CD4-positive, alpha-beta T cell treated with Interferon gamma for 1 hour (primary cell): ENCODE results near the gene LANCL1.
"Not testable (repeated sequence)": the region's sequence is repeated elsewhere in the genome, so short reads cannot be mapped to it uniquely, and the experiment has no call there.

Source experiments
- DNase-seq: peaks from one replicate; pipeline ENCODE4 v3.0.0-alpha.2; 2020

Gene LANCL1

DNA sequence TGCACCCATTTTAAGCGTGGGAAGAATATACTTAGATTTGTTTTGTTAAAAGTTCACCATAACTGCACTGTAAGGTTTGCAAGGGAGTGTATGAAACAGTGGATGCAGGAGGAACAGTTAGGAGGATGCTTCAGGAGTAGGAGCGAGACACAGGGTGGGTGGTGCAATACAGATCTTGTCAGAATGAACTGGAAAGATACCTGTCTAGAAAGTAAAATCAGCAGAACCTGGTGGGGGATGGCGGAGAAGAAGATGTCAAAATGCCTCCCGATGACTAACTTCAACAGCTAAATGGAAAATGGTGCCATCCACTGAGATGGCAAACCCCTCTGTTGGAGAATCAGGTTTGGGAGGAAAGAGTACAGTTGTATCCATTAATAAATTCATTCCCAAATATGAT, 18.2 kb downstream of the LANCL1 start:
- no peak for DNase-seq

DNA sequence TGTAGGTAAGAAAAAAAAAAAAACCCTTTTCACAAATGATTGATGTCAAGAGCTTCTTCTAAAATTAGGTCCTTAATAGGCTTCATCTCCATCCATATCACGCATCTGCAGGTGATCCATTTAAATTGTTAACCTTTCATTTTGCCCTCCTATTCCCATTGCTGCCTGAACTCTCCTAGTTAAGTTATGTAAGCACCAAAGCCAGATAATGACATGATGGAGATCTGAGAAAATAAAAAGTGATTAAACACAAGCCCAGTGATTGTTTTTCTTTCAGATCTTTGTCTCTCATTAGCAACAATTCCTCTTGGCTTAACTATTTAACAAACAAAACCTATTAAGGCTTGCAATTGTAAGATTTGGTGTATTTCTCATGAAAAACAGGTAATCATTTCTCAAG, 20.0 kb downstream of the LANCL1 start:
- DNase-seq: no peak

GRCh38 chr2:210454336-210454735, 22.2 kb downstream of the LANCL1 start:
- no peak for DNase-seq

GRCh38 chr2:210452194-210452593, 24.4 kb downstream of the LANCL1 start:
- no peak for DNase-seq

GRCh38 chr2:210450942-210451341, 25.6 kb downstream of the LANCL1 start:
- not testable (repeated sequence) for DNase-seq

DNA sequence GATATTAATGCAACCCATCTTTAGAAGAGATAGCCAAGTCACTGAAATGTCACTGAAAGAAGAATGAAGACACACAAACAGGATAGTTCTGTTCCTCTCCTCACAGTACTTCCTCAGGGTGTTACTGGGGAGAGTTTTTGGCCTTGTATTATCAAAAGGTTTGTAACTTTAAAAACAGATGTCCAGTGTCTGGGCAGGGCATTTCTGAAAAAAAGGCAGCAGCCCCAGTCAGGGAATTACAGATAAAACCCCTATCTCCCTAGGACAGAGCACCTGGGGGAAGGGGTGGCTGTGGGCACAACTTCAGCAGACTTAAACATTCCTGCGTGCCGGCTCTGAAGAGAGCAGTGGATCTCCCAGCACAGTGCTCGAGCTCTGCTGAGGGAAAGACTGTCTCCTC, 30.8 kb downstream of the LANCL1 start:
- DNase-seq: no peak

DNA sequence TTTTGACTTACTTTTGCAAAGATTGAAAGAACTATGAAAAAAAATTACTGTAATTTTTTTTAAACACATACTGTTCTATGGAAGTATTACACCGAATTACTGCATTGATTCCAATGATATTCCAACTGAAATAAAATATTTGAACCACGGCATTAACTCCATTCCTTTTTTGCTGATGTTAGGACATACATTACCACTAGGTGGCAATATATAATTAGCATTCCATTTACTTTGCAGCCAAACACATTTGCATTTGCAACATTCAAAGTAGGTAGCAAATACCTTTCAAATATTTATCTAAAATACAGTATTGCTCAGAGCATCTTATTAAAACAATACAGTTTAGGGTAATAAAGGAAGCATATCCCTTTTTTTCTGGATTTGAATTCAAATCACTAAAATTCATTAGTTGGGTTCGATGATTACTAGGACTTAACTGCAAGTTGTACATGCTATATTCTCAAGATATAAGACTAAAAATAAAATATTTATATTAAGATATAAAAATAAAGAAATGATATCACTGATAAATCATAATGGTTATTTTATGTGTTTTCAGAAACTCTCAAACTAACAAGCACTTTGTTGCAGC, 31.3 kb downstream of the LANCL1 start:
- DNase-seq: no peak

GRCh38 chr2:210443527-210443926, 33.0 kb downstream of the LANCL1 start:
- DNase-seq: no peak

- no peak for DNase-seq
These were observed 33.7 kb downstream of the LANCL1 start for GRCh38 chr2:210442878-210443277.

GRCh38 chr2:210442457-210442856, 34.1 kb downstream of the LANCL1 start:
- DNase-seq: no peak

DNA sequence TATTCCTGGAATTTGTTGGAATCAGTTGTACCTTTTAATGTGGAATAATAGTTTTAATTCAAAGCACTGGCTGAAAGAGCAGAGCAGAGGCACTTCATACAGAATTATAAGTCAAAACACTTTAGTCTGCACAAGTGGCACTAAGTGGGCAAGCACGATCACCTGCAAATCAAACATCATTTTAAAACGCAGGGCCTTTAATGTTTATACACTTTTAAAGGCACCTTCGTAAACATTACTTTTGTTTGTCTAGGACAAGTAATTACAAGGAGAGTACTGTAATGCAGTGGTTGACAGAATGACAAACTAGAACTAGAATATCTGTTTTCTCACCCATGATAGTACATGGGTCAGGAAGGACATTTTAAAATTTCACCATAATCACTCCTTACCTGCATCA, 36.4 kb downstream of the LANCL1 start:
- no peak for DNase-seq

DNA sequence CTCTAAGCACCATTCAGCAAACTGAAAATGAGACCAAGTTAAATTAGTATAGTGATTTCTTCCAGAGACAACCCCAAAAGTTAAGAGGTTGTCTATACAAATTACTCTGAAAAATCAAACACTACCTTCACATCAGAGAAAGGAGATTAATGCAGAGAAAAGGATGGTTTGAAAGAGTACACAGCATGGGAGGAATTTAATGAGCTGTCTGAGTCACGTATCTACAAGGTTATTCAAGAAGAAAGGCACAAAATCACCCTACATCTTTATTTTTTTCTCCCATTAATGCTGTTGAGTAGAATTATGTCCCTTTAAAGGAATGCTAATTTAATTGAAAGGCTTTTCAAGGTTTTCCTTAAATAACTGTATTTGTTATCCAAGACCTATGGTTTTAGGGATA, 41.1 kb downstream of the LANCL1 start:
- no peak for DNase-seq

- no peak for DNase-seq
These were observed 43.9 kb downstream of the LANCL1 start for GRCh38 chr2:210432633-210433032.

DNA sequence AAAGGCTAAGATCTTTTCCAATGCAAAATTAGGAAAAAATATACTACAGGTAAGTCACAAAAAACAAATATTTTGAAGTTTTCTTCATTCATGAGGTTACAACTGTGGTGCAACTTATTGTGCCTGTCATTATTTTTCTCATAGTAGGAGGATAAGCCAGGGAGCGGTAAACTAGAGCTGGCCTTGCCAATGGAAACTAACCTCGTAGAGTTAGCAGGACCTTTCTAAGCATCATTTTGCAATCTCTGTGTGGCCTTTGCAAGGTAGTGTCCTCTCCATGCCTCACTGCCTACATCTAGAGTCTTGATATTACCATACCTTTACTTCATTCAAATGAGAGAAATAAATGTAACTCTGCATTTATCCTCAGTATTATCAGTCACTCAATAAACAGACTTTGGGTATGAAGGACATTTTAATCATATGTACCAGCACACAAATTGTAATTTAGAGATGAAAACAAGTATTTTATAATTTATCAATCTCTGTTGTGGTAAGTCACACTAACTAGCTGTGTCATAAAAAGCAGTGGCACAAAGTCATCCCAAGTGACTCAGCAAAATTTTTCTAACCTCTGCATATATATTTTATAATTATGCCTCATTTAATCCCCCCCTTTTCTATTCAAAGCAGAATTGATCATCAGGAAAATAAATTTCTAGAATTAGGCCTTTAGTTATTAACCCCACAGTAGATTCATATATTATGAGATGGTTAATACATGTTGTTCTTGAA, 47.0 kb downstream of the LANCL1 start:
- no peak for DNase-seq

- DNase-seq: no peak
These were observed 48.0 kb downstream of the LANCL1 start for GRCh38 chr2:210428393-210429179.

GRCh38 chr2:210427309-210427708, 49.2 kb downstream of the LANCL1 start:
- DNase-seq: not testable (repeated sequence)

DNA sequence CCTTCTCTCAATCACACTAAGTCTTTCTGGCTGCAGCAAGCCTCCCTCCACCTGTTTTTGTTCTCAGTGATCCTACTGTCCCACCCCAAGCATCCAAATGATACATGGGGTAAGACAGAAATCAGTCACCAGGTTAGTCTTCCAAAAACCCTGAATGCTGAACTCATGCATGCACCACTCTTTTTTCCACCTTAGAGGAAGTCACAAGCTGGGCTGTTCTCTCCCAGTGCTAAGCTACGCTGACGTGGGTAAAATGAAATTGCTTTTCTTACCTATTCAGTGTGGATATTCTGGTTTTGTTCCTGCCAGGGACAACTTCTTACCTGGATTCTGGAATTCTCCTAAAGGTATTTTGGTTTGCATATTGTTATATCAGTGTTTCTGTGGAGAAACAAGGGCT, 54.2 kb downstream of the LANCL1 start:
- DNase-seq: no peak

GRCh38 chr2:210421916-210422315, 54.6 kb downstream of the LANCL1 start:
- no peak for DNase-seq

- DNase-seq: no peak
These were observed 63.9 kb downstream of the LANCL1 start for GRCh38 chr2:210412660-210413059.

GRCh38 chr2:210410542-210410941, 66.0 kb downstream of the LANCL1 start:
- DNase-seq: no peak

DNA sequence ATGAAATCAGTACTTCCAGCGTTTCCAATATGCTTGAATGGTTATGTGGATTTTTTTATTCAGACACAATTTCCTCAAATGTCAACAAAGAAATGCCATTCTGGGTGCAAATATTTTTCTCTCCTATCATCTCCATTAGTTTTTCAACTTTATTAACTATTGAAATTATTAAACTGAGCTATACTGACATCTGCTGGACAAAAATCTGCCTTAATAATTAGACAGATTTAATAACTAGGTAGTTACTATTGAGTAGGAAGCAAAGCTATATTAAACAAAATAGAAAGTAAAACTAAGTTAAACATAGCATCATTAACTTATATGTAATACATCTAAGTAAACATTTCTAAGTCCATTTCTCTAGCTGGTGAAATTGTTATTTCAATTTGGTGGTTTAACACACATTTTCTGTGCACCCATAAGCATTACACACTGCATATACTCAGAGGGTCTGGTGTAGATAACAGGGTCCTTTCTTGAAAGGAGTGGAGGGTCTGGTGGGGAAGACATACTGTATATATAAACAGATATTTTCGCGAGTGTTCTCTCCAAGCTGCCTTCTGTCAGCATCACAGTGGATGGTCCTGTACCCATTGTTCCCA, 77.0 kb downstream of the LANCL1 start:
- no peak for DNase-seq

- DNase-seq: no peak
These were observed 84.1 kb downstream of the LANCL1 start for GRCh38 chr2:210392469-210392881.

GRCh38 chr2:210389856-210390255, 86.7 kb downstream of the LANCL1 start:
- no peak for DNase-seq

- DNase-seq: no peak
These were observed 88.4 kb downstream of the LANCL1 start for GRCh38 chr2:210388148-210388547.
